ENCODE data around the gene ABTB2.

DNA sequence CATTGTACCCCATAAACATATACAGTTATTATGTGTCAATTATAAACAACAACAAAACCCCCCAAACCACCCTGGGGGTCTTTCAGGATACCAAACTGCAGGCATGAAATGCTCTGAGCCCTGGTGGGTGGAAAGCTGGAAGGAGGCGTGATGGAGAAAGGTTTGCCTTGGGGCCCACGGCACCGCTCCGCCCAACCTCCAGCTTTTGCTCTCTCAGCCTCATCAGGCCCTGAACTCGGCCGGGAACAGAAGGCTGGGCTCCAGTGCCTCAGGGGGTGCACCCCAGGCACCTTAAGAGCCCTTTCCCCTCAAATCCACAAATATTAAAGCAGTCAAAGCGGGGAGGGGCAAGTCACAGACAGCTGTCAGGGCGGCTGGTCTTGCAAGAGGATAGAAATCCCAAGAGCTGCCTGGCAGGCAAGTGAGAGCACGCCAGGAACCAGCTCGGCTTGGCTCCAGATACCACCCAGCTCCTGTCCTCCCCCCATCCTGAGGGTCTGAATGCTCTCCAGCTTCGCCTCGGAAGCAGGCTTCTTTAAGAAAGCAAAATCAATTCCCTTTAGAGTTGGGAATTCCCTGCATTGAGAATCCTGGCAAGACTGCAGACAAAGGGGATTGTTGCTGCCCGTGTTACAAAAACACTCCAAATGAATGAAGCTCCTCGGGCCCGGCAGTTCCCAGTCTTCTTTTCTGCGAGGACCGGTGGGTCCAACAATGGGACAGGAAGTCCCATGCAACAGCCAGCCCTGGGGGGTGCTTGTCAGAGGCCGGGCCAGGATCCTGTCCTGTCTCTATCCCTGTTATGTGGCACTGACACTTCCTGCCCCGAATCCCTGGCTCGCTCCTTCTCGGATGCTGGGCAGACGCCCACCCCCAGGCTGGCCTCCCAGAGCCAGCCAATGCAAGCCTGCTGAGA is 171.6 kb downstream of the ABTB2 start:
- TF ChIP-seq, protein P1, sequence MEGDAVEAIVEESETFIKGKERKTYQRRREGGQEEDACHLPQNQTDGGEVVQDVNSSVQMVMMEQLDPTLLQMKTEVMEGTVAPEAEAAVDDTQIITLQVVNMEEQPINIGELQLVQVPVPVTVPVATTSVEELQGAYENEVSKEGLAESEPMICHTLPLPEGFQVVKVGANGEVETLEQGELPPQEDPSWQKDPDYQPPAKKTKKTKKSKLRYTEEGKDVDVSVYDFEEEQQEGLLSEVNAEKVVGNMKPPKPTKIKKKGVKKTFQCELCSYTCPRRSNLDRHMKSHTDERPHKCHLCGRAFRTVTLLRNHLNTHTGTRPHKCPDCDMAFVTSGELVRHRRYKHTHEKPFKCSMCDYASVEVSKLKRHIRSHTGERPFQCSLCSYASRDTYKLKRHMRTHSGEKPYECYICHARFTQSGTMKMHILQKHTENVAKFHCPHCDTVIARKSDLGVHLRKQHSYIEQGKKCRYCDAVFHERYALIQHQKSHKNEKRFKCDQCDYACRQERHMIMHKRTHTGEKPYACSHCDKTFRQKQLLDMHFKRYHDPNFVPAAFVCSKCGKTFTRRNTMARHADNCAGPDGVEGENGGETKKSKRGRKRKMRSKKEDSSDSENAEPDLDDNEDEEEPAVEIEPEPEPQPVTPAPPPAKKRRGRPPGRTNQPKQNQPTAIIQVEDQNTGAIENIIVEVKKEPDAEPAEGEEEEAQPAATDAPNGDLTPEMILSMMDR (IDR thresholded peaks at IDR 0.05): no peak
- TF ChIP-seq EP300 (IDR thresholded peaks at IDR 0.05) (no peak), POLR2A (IDR thresholded peaks at IDR 0.05) (no peak)

Measured in tibial nerve (tissue), 4 donors.